ENCODE measurements around the gene EEFSEC. TPM values are rescaled to one million over a fixed set of nuclear protein-coding genes. Genes with fewer than 3 reads are reported as not detected.

Gene EEFSEC
- total RNA-seq, 1 experiment from 2014 or later, result 9.6 TPM

GRCh38 chr3:128197855-128198254 is 44.6 kb downstream of the EEFSEC start:
- BruUV-seq (replicated peaks), result no TSS peak
- no peak overlapping the region for H3K9ac ChIP-seq (ENCODE audit: low read length)
- ChIA-PET CTCF (no interaction called here), POLR2A (ENCODE audit: unreplicated experiment) (no interaction called here)
- ATAC-seq (no peak), DNase-seq (no peak)
- no peaks in the 10 kb centered on the region for H3K27me3 ChIP-seq (ENCODE audit: low read length)
- H3K9me2 ChIP-seq (replicated peaks; ENCODE audit: low read length), result no peaks in the 10 kb centered on the region
- H4K20me1 ChIP-seq (ENCODE audit: low read length), result no peaks in the 10 kb centered on the region
- no peak overlapping the region for H2AFZ ChIP-seq (ENCODE audit: low read length)
- H3K79me2 ChIP-seq (ENCODE audit: low read length), result no peaks in the 10 kb centered on the region
- no peak overlapping the region for H3K4me3 ChIP-seq (ENCODE audit: low read length)
- no peaks in the 10 kb centered on the region for H3F3A ChIP-seq (ENCODE audit: low read length, unreplicated experiment)
- no peaks in the 10 kb centered on the region for H3K9me3 ChIP-seq (ENCODE audit: low read length)
- no peak overlapping the region for H3K4me2 ChIP-seq (ENCODE audit: low read length)
- no peaks in the 10 kb centered on the region for H3K4me1 ChIP-seq (ENCODE audit: insufficient read depth, low read length)
- no peak overlapping the region for H3K27ac ChIP-seq (ENCODE audit: low read length)
- no peak for TF ChIP-seq EZH2 (IDR thresholded peaks at IDR 0.05; ENCODE audit: low read length, unreplicated experiment)
- TF ChIP-seq EZH2phosphoT487 (IDR thresholded peaks at IDR 0.05; ENCODE audit: borderline replicate concordance, low read length), result no peak
- TF ChIP-seq, protein P1, sequence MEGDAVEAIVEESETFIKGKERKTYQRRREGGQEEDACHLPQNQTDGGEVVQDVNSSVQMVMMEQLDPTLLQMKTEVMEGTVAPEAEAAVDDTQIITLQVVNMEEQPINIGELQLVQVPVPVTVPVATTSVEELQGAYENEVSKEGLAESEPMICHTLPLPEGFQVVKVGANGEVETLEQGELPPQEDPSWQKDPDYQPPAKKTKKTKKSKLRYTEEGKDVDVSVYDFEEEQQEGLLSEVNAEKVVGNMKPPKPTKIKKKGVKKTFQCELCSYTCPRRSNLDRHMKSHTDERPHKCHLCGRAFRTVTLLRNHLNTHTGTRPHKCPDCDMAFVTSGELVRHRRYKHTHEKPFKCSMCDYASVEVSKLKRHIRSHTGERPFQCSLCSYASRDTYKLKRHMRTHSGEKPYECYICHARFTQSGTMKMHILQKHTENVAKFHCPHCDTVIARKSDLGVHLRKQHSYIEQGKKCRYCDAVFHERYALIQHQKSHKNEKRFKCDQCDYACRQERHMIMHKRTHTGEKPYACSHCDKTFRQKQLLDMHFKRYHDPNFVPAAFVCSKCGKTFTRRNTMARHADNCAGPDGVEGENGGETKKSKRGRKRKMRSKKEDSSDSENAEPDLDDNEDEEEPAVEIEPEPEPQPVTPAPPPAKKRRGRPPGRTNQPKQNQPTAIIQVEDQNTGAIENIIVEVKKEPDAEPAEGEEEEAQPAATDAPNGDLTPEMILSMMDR (conservative IDR thresholded peaks at IDR 0.05; ENCODE audit: low read depth, low read length), result no peak
- intact Hi-C loops (cut with micrococcal nuclease), result no loop called here
- H3K36me3 ChIP-seq (ENCODE audit: low read depth, low read length), result no peaks in the 10 kb centered on the region

GRCh38 chr3:128198313-128198712 is 45.0 kb downstream of the EEFSEC start:
- H4K20me1 ChIP-seq (ENCODE audit: low read length), result no peaks in the 10 kb centered on the region
- H3F3A ChIP-seq (ENCODE audit: low read length, unreplicated experiment), result no peaks in the 10 kb centered on the region
- TF ChIP-seq, protein P1 (conservative IDR thresholded peaks at IDR 0.05; ENCODE audit: low read depth, low read length), result no peak
- TF ChIP-seq EZH2phosphoT487 (IDR thresholded peaks at IDR 0.05; ENCODE audit: borderline replicate concordance, low read length) (no peak), EZH2 (IDR thresholded peaks at IDR 0.05; ENCODE audit: low read length, unreplicated experiment) (no peak)
- H3K27me3 ChIP-seq (ENCODE audit: low read length), result no peaks in the 10 kb centered on the region
- no peaks in the 10 kb centered on the region for H3K36me3 ChIP-seq (ENCODE audit: low read depth, low read length)
- no peaks in the 10 kb centered on the region for H3K9me3 ChIP-seq (ENCODE audit: low read length)
- CTCF ChIA-PET, result no interaction called here
- POLR2A ChIA-PET (ENCODE audit: unreplicated experiment), result no interaction called here
- no peak overlapping the region for H3K4me3 ChIP-seq (ENCODE audit: low read length)
- no TSS peak for BruUV-seq (replicated peaks)
- ATAC-seq, result no peak
- no peaks in the 10 kb centered on the region for H3K79me2 ChIP-seq (ENCODE audit: low read length)
- no peak for DNase-seq
- H3K4me1 ChIP-seq (ENCODE audit: insufficient read depth, low read length), result no peaks in the 10 kb centered on the region
- H3K27ac ChIP-seq (ENCODE audit: low read length), result no peak overlapping the region
- H3K9ac ChIP-seq (ENCODE audit: low read length), result no peak overlapping the region
- H2AFZ ChIP-seq (ENCODE audit: low read length), result no peak overlapping the region
- no peak overlapping the region for H3K4me2 ChIP-seq (ENCODE audit: low read length)
- H3K9me2 ChIP-seq (replicated peaks; ENCODE audit: low read length), result no peaks in the 10 kb centered on the region
- intact Hi-C loops (cut with micrococcal nuclease), result no loop called here

DNA sequence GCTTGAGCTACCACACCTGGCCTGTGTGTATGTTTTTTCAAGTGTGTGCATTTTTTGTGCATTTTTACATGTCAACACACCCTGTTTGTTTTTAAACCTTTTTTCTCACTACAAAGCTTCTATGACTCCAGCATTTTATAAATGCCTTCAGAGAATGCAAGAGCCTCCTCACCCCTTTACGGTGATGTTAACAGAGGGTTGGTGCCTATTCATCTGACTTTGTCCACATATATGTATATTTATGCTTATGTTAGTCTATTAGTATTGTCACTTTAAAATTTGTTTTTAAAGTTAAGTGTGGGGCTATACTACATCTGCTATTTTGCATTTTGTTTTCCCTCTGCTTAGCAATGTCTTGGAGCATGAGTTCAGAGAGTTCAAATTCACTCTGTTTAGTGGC is 45.8 kb downstream of the EEFSEC start:
- intact Hi-C loops (cut with micrococcal nuclease), result no loop called here
- POLR2A ChIA-PET (ENCODE audit: unreplicated experiment), result no interaction called here
- Histone ChIP-seq H3K4me3 (ENCODE audit: low read length) (no peak overlapping the region), H3K4me2 (ENCODE audit: low read length) (no peak overlapping the region), H3K36me3 (ENCODE audit: low read depth, low read length) (no peaks in the 10 kb centered on the region), H3K9me2 (replicated peaks; ENCODE audit: low read length) (no peaks in the 10 kb centered on the region), H3K79me2 (ENCODE audit: low read length) (no peaks in the 10 kb centered on the region), H3K27ac (ENCODE audit: low read length) (no peak overlapping the region), H3F3A (ENCODE audit: low read length, unreplicated experiment) (no peaks in the 10 kb centered on the region), H3K9ac (ENCODE audit: low read length) (no peak overlapping the region), H3K27me3 (ENCODE audit: low read length) (no peaks in the 10 kb centered on the region), H4K20me1 (ENCODE audit: low read length) (no peaks in the 10 kb centered on the region), H3K9me3 (ENCODE audit: low read length) (no peaks in the 10 kb centered on the region), H3K4me1 (ENCODE audit: insufficient read depth, low read length) (no peaks in the 10 kb centered on the region), H2AFZ (ENCODE audit: low read length) (no peak overlapping the region)
- BruUV-seq (replicated peaks), result no TSS peak
- DNase-seq, result no peak
- no peak for ATAC-seq
- CTCF ChIA-PET, result no interaction called here
- no peak for TF ChIP-seq EZH2phosphoT487 (IDR thresholded peaks at IDR 0.05; ENCODE audit: borderline replicate concordance, low read length)
- TF ChIP-seq EZH2 (IDR thresholded peaks at IDR 0.05; ENCODE audit: low read length, unreplicated experiment), result no peak
- TF ChIP-seq, protein P1 (conservative IDR thresholded peaks at IDR 0.05; ENCODE audit: low read depth, low read length), result no peak

Data from PC-3 (cell line).